ENCODE measurements around the gene C9orf72.

DNA sequence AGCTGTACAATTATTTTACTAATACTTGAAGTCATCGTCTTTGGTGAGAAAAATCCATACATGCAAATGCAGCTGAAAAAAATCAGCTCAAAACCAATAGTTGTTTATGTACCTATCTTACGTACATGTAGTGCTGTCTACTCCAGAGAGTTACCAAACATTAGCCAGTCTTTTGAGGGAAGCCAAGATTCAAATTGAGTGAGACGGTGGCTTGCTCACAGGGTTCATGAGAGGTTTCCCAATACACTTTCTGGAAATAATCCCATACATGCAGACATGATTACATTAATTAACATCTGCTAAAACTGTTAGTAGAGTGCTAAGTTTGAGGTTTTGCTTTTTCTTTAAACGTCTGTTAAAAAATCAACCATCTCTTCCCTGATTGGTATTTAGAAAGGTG is 2.3 kb downstream of the C9orf72 start:
- TF ChIP-seq EZH2 (IDR thresholded peaks at IDR 0.05; ENCODE audit: low read length) (no peak), CTCF (optimal IDR thresholded peaks at IDR 0.05 in 1 of 3, IDR thresholded peaks at IDR 0.05 in 1 of 3, conservative IDR thresholded peaks at IDR 0.05 in 1 of 3; ENCODE audit: extremely low read depth in 1 of 3, insufficient read depth in 2 of 3, low read length in 3 of 3) (no peak)
